SHP77 treated with DMSO at 0.1 percent for 48 hours (cell line): Measurements from ENCODE around the gene C15orf39.
"Not testable (repeated sequence)": the region's sequence is repeated elsewhere in the genome, so short reads cannot be mapped to it uniquely, and the experiment has no call there.

Source experiments
- DNase-seq: peaks from one replicate; lab custom pipeline; 2025; lab: John Stamatoyannopoulos, UW

Gene C15orf39

GRCh38 chr15:75201616-75202250, at the start of gene C15orf39:
TSS of gene C15orf39 (plus strand) at chr15:75201882. CDS start at chr15:75206049, 4,167 bp downstream.
- peak; percentile 17 for DNase-seq

DNA sequence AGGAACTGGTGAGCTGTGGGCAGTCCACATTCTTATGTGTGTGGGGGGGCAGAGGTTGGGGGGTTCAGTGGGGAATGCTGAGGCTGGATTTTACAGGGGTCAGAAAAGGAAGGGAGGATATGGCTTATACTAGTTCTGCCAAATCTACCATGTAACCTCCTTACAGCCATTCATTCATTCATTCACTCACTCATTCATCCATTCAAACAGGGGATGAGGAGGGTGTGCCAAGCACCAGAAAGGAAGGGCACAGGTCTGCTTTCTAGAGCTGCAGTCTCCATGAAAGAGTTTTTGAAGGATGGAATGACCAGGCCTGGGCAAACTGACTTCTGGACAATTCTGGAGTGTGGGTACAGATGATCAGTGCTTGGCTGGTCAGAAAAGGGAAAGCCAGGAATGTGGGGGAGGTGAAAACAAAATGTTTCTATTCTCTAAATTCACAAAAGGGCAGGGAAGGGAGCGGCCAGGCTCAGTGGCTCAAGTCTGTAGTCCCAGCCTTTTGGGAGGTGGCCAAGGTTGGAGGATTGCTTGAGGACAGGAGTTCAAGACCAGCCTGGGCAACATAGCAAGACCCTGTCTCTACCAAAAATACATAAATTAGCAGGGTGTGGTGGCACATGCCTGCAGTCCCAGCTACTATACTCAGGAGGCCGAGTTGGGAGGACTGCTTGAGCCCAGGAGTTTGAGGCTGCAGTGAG, 49.2 kb upstream of the C15orf39 start:
- no peak for DNase-seq

DNA sequence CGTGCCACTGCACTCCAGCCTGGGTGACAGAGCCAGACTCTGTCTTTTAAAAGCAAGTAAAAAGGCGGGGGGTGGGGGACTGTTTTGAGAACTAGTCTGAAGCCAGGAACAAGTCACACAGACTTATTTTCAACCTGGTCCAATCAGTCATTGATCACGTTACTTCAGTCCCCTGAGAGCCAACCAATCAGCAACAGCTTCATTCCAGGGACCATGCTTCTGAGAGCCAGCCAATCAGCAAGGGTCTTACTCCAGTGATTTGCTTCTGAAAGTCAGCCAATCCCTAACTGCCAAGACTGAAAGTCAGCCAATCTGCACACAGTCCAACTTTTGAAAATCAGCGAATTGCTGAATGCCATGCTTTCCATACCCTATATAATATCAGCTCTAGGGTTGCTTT, 48.6 kb upstream of the C15orf39 start:
- DNase-seq = no peak

DNA sequence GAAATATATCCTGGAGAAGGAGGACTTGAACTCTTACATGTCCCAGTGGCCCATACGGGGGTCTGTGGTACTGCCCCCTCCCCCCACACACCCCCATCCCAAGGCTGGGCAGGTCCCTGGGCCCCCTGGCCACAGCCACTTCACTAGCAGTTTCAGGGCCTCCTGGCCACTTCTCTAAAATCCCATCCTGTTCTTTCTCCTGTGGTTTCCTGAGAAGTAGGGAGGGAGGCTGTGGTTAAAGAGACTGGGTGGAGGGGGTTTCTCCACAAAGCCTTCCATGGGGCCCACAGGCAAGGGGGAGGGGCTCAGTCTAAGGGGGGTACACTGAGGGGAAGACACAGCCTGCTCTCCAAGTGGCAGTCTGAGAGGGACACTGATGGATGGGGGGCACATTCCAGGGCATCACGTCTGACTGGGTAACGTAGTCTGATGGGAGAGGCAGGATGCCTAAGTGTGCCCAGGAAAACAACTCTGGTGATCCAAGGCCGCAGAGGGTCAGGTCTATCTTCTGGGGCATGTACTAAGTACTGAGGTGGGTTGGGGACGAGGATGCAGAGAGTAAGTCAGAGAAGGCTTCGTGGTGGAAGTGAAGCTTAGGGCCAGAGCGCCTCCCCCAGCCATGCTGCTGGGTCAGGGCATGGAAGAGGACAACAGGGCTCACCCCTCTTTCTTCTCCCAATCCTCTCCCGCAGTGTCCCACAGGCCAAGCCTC, 48.0 kb upstream of the C15orf39 start:
- no peak for DNase-seq

GRCh38 chr15:75154461-75155062, 47.1 kb upstream of the C15orf39 start:
- no peak for DNase-seq

- no peak for DNase-seq
Observed at GRCh38 chr15:75156326-75157215, 45.1 kb upstream of the C15orf39 start.

- no peak for DNase-seq
Observed at GRCh38 chr15:75158402-75158801, 43.3 kb upstream of the C15orf39 start.

- DNase-seq = no peak
Observed at GRCh38 chr15:75159244-75159643, 42.4 kb upstream of the C15orf39 start.

DNA sequence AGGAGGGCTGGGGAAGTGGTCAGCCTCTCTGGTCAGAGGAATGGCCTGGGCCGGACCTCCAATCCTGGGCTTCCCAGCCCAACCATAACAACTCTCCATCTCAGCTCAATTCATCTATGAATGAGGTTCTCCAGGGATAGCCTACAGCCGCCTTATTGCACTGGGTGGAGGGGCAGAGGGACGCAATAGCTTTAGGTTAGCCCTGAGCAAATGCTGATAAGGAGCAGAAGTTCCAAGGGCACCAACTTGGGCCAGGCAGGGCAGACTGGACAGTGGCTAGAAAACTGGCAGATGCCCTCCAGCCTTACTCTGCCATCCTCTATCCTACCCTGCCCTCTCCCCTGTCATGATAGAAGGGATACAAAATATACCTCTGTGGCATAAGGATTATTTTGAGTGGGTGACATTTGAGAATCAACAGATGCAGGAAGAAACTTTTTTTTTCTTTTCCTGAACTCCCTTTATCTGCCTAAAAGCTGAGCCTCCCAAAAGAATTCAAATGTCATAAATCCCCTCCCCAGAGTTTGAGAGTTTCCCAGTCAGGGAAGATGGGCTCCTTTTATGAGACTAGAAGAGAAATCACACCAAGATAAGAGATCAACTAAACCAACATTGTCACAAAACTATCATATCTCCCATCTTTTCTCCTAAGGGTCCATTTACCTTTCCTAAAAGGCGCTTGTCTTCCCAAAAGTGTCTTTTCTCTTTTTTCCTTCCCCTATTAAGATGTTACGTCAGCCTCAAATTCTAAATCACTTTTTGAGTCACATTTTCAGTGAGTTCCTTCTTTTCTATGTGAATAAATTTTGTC, 40.4 kb upstream of the C15orf39 start:
- no peak for DNase-seq

DNA sequence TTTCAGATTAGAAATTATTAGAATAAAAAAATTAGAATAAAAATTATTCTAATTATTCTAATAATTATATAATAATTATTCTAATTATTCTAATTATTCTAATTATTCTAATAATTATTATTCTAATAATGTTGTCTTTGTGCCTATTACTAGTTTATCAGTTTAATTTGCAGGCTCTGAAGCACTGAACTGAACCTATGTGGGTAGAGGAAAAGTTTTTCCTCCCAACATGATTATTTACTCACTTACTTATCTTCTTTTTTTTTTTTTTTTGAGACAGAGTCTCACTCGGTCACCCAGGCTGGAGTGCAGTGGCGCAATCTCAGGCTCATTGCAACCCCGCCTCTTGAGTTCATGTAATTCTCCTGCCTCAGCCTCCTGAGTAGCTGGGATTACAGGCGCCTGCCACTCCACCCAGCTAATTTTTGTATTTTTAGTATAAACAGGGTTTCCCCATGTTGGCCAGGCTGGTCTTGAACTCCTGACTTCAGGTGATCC, 39.7 kb upstream of the C15orf39 start:
- no peak for DNase-seq

DNA sequence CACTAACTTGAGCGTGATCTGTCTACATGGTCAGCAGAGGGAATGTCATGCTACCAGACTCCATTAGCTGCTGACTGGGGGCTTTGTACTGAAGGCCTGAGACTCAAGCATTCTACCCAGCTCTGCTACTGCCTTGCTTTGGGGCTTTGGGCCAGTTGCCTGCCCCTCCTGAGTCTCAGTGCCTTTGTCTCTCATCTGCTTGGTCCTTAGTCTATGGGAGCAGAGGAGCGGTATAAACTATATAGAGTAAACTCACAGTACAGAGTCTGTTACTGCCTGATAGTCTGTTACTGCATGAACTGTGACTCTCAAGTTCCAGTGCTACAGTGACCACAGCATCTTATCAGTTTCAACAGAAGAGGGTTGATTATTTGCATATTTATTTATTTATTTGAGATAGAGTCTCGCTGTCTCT, 38.5 kb upstream of the C15orf39 start:
- no peak for DNase-seq

DNA sequence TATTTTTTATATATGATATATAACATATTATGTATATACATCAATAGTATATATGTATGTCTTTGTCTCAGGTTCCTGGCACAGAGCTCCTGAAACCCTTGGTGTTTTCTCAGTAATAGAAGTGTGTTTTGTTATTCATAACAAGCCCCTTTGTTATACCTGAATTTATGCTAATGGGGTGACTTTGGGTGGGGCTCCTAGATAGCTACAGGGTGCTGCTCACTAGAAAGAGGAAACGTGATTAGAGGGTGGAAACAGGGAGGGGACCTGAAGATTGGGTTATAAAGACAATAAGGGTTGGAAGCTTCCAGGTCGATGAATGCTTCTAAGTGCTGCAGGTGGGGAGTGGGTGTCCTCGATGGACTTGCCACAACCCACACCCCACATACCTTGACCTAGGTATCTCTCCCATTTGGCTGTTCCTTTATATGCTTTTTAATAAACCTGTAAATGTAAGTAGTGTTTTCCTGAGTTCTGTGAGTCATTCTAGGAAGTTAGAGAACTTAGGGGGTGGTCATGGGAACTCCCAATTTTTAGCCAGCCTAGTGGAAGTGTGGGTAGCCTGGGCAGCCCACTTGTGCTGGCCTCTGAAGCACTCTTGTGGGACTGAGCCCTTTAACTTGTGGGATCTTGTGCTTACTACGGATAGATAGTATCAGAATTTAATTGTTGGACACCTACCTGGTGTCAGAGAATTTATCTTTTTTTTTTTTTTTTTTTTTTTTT, 36.9 kb upstream of the C15orf39 start:
- DNase-seq = no peak

GRCh38 chr15:75166489-75167063, 35.1 kb upstream of the C15orf39 start:
- not testable (repeated sequence) for DNase-seq

DNA sequence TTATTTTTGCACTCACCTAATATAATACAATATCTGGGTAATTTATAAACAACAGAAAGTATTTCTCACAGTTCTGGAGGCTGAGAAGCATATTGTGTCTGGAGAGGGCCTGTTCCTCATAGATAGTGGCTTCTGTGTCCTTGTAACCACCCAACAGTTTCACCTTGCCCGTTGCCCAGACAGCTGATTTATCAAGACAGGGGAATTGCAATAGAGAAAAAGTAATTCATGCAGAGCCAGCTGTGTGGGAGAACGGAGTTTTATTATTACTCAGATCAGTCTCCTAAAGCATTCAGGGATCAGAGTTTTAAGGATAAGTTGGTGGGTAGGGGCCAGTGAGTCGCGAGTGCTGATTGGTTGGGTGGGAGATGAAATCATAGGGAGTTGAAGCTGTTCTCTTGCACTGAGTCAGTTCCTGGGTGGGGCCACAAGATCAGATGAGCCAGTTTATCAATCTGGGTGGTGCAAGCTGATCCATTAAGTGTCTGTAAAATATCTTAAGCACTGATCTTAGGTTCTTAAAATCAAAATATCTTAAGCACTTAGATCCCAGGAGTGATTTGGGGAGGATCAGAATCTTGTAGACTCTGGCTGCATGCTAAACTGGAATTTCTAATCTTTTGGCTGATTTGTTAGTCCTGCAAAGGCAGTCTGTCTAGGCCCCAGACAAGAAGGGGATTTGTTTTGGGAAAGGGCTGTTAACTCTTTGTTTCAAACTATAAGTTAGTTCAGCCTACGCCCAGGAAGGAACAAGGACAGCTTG, 33.9 kb upstream of the C15orf39 start:
- DNase-seq = no peak

GRCh38 chr15:75168374-75168773, 33.3 kb upstream of the C15orf39 start:
- no peak for DNase-seq

GRCh38 chr15:75170203-75170602, 31.5 kb upstream of the C15orf39 start:
- DNase-seq = no peak

GRCh38 chr15:75170711-75171341, 30.9 kb upstream of the C15orf39 start:
- DNase-seq = no peak

DNA sequence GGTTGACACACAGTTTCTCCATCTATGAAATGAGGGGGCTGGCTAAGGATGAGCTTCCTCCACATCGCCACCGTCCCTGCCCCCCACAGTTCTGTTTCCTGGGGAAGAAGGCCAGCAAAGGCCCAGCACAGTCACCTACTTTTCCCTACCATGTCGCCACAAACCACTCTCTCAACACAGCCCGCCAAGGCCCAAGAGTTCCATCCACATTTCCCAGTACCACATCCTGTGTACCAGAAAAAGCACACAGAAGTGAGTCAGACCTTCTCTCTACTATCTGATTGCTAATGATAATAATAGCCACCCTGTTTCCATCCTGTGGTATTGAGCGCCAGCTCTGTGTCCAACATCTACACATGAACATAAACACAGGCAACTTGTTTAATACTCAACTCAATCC, 30.3 kb upstream of the C15orf39 start:
- no peak for DNase-seq
